HG02798 (cell line): ENCODE measurements around the gene PER2.
"Not testable (repeated sequence)": the region's sequence is repeated elsewhere in the genome, so short reads cannot be mapped to it uniquely, and the experiment has no call there.

Experiments
- ATAC-seq: cut with Tn5 transposase; IDR thresholded peaks from one replicate; pipeline ENCODE4 v1.9.1; 2021; ENCODE audit warnings: mild to moderate bottlenecking; ENCODE audit not compliant: unreplicated experiment, poor library complexity

The PER2 gene

DNA sequence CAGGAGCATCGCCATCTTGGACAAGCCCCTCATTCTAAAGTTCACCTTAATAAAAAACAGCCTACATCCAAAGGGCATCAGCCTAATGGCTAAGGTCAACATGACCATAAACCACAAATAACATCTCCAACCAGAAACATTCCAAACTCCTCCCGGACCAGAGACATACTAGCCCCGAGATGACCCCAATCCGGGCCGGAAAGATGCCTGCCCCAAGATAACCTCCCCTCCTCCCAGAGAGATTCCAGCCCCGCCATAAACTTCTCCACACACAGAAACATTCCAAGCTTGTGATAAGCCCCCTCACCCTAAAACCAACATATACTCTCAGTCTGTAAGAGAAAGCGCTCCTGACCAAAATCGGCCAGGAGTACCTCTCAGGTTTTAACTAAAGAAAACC lies 16.7 kb downstream of the PER2 start:
- ATAC-seq = not testable (repeated sequence)

DNA sequence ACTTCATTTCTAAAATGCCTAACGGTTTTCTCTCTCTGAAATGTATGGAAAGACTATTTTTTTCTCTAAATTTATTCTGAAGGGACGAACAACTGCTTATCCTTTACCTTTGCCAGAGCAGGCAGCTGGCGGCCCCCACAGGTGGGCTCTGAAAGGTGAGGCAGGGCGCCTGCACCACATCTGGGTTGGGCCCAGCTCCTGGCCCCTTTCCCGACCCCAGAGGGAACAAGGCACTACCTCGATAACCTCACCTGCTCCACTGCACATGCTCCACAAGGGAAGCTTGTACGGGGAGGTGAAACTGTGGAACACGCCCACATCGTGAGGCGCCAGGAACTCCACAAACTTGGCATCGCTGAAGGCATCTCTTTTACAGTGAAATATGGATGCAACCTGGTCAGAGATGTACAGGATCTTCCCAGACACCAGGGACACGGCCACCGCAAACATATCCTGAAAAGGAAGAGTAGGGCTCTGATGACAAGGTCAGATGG lies 17.3 kb downstream of the PER2 start:
- ATAC-seq = no peak

DNA sequence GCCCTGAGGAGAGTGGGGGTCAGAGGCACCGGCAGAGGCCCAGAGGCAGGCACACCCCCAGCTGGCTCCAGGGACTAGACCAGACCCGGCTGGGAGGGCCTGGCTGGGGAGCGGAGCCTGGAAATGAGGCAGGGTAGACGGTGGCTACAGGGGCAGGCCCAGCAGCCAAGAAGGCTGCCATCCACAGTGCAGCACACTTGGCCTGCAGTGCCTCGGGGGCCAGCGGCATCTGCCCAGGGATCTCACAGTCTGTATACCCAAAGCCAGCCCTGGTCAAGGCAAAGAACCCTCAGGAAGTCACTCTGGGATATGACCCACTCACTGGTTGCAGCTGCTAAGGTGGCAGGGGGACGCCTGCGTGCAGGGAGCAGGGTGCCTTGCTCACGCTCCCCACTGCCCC lies 17.8 kb downstream of the PER2 start:
- ATAC-seq = no peak

GRCh38 chr2:238269741-238270140 lies 18.7 kb downstream of the PER2 start:
- ATAC-seq = no peak

DNA sequence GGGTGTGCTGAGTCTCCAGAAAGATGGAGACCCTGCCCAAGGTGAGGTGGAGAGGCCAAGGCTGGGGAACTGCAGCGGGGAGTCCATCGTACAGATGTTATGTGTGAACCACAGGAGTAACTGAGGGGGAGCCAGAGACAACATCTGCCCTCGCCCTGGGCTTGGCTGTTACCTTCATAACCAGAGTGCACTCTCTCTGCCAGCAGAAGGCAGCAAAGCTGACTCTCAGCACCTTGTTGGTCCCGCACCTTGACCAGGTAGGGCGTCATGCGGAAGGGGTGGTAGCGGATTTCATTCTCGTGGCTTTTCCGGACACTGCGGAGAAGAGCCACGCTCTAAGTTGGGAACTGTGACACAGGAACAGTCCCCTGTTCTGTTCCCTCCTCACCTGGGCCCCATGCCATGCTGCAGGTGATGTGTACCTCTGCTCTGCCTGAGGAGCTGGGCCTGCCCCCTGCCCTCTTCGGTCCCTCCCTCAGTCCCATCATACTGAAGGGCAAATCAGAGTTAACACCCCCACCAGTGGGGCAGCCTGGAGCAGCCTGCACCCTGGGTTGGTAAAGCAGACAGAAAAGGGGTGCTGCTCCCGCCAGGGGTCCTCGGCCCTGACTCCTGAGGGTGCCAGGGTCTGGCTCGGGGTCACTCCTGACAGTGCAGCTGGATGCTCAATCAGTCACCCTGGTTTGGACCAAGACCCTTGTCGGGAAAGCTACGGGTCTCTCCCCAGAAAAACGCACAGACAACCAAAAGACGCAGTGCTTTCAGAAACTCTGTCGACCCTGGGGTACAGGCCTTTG lies 20.3 kb downstream of the PER2 start:
- ATAC-seq = no peak

DNA sequence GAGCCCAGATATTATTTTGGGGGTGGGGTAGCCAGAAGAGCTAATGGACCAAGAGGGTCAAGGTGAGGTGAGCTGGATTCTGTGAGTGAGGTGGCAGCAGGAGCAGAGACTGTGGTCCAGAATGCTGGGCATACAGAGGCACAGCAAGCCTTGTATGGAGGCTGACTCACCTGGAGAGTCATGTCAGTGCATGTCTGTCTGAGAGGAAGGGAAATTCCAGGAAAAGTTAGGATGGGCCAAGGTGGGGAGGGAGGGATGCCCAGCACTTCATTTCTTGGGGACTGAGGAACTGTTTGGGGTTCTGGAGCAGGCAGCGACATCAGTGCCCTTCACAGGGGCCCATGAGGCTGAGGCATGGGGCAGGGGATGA lies 21.1 kb downstream of the PER2 start:
- ATAC-seq = no peak

DNA sequence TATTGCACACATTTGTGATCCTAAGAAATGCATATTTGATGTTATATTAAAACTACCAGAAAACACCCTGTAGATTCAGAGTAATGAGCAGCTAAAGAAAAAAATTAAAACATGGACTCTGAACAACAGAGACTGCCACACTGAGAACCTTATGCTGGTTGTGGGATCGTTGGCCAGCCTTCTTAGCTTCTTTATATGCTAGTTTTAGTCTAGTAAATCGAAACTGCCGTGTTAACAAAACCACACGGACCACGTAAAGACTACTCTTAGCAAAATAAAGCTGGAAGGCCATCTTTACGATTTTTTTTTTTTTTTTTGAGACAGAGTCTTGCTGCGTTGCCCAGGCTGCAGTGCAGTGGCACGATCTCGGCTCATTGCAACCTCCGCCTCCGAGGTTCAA lies 22.8 kb downstream of the PER2 start:
- ATAC-seq = no peak

DNA sequence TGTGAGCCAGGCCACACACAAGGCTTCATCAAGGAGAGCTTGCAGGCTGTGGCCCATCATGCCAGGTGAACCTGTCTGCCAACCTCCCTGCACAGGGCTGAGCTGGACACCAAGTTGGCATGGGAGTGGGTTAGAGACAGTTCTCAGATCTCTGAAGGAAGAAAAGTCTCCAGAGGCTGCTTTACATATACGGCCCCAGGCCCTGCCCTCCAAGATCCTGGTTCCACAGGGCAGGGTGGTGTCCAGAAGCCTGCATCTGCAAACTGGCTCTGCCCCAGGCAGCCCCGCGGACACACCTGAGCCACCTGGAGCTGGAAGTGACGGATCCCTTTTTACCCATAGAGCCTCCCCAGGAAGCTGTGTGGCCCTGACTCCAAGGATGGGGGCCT lies 24.3 kb downstream of the PER2 start:
- no peak for ATAC-seq

DNA sequence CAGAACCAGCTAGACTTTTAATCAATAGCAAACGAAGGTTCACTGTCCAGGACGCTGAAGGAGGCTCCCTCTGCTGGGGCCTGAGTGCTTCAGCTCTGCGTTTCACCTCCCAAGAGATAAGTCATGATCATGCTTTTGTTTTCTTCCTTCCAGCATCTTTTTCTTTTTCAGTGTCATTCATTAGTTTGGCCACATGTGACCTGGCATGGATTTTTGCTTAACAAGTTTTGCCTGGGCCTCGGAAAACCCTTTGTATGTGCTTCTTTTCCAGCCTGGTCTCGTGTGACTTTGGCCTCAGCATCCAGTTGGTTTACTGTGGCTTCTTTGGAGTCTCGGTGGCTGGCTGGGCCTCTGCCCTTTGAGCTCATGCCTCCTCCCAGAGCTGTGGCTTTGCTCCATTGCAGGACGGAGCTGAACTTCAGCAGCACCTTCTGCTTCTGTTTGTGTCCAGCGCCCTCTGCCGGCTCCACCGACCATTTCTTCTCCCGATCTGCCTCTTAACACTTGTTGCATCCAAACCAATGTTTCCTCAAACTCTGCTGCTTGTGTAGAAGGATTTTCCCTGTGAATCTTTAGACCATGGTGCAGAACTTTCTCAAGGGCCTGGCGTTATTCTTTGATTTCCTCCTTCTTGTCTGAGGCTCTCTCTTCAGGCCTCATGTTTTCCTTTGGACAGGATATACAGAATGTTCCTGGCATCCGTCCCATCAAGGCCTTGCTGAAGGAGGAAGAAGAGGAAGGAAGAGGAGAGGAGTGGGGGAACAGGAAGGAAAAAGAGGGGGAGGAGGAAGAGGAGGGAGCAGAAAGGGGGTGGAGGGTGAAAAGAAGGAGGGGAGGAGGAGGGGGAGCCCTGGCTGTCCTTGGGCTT lies 25.0 kb downstream of the PER2 start:
- peak; percentile 50 for ATAC-seq

GRCh38 chr2:238262496-238263122 lies 25.8 kb downstream of the PER2 start:
- no peak for ATAC-seq

DNA sequence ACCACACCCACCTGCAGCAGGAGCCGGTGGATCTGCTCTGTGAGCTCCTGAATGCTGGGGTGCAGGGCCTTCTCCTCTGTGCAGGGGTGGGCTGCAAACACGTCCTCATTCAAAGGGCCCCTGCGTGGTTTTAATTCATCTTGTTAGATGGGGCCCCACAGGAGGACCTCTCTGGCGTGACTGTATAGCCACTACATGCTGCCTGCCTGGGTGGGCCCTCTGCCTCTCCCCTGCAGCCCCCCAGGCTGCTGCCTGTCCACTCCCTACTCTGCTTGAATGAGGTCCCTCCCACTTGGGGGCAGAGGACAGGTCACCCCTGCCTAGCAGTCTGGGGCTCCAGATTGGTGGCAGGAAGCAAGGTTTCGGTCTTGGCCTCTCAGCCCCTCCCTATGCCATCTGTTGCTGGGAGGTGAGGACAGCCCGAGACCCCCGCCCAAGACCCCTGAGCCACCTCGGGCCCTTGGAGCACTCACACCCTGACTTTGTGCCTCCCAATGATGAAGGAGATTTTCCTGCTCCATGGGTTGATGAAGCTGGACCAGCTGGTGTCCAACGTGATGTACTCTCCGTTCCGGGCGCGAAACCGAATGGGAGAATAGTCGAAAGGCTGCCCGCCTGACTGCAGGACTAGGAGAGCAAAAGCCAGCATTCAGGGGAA lies 26.6 kb downstream of the PER2 start:
- ATAC-seq = no peak

DNA sequence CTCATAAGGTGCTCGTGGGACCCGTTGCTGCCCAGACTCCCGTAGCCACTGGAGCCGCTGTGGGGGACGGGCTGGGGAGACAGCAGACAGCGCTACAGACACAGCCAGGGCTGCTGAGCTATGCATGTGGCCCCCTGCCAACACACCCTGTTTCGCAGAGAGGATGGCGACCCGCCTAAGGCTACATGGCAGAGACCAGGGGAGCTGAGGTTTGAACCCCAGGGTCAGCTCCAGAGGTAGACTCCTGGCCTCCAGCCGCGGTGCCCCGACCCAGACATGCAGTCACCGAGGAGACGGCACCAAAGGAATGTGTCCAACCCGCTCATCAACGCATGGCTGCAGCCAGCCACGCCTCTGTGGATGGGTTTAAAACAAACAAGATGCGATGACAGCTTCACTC lies 27.5 kb downstream of the PER2 start:
- ATAC-seq = no peak

GRCh38 chr2:238259061-238260020 lies 29.1 kb downstream of the PER2 start:
- no peak for ATAC-seq

DNA sequence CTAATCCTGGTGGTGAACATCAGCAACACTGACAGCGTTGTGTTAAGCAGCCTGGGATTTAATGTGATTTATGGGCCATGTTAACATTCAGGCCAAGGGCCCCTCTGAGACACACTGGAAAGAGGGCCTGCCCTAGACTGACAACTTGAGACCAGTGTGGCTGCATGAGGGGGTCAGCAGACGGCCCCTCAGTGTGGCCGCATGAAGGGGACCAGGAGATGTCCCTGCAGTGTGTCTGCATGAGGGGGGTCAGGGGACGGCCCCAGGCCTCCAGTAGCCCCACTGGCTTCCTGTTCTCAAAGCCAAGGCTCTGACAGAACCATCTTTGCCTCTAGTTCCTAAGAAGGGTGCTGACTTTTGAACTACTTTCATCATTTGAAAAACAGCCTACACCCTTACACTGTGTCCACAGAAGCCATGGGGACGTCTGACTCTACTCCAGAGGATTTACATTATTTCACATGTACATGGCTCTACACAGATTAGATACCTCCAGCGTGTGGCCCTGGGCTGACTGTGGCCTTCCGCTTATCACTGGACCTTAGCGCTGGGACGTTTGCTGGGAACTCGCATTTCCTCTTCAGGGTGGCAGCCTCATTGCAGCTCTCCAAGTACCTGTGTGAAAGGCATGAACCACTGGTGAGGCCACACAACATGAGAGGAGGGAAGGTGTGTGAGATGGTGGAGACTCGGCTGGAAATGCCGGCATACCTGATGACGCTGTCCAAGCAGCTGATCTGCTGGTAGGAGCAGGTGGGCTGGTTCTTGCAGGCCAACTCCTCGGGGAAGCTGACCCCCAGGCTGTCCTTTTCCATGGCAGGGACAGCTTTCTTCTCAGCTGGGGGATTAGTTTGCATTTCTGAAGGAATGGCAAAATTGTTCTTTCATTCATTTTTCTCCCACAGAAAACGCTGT lies 30.4 kb downstream of the PER2 start:
- ATAC-seq = no peak

GRCh38 chr2:238256594-238257104 lies 31.8 kb downstream of the PER2 start:
- ATAC-seq = peak; percentile 65

- ATAC-seq = no peak
Measured at GRCh38 chr2:238256111-238256510, 32.3 kb downstream of the PER2 start.

- no peak for ATAC-seq
Measured at GRCh38 chr2:238255636-238256035, 32.8 kb downstream of the PER2 start.

DNA sequence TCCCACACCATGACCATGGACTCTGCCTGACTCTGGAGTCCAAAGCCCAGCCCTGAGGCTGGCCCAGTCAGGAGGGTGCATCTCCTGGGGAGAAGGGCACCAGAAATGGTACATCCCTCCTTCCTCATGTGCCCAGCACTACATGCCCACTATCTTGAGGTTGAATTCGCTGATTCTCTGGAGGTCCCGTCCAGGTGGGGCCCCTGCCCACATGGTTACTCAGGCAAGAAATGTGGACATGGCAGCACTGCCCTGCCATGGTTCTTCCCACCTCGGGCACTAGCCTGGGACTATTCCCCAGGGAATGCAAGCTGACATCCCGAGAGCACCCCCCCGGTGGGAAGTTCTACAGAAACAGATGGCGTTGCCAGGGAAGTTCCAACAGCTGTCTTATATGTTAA lies 33.3 kb downstream of the PER2 start:
- no peak for ATAC-seq
